Suppressor macrophage treated with lipopolysaccharide for 1 hour (primary cell): ENCODE results near the gene ARHGAP5.

Experiments
- DNase-seq, 3 donors: peaks; one replicate each; pipeline ENCODE4 v3.0.0-alpha.2; 2020 to 2022

Gene ARHGAP5, protein sequence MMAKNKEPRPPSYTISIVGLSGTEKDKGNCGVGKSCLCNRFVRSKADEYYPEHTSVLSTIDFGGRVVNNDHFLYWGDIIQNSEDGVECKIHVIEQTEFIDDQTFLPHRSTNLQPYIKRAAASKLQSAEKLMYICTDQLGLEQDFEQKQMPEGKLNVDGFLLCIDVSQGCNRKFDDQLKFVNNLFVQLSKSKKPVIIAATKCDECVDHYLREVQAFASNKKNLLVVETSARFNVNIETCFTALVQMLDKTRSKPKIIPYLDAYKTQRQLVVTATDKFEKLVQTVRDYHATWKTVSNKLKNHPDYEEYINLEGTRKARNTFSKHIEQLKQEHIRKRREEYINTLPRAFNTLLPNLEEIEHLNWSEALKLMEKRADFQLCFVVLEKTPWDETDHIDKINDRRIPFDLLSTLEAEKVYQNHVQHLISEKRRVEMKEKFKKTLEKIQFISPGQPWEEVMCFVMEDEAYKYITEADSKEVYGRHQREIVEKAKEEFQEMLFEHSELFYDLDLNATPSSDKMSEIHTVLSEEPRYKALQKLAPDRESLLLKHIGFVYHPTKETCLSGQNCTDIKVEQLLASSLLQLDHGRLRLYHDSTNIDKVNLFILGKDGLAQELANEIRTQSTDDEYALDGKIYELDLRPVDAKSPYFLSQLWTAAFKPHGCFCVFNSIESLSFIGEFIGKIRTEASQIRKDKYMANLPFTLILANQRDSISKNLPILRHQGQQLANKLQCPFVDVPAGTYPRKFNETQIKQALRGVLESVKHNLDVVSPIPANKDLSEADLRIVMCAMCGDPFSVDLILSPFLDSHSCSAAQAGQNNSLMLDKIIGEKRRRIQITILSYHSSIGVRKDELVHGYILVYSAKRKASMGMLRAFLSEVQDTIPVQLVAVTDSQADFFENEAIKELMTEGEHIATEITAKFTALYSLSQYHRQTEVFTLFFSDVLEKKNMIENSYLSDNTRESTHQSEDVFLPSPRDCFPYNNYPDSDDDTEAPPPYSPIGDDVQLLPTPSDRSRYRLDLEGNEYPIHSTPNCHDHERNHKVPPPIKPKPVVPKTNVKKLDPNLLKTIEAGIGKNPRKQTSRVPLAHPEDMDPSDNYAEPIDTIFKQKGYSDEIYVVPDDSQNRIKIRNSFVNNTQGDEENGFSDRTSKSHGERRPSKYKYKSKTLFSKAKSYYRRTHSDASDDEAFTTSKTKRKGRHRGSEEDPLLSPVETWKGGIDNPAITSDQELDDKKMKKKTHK (N-terminal part only)

DNA sequence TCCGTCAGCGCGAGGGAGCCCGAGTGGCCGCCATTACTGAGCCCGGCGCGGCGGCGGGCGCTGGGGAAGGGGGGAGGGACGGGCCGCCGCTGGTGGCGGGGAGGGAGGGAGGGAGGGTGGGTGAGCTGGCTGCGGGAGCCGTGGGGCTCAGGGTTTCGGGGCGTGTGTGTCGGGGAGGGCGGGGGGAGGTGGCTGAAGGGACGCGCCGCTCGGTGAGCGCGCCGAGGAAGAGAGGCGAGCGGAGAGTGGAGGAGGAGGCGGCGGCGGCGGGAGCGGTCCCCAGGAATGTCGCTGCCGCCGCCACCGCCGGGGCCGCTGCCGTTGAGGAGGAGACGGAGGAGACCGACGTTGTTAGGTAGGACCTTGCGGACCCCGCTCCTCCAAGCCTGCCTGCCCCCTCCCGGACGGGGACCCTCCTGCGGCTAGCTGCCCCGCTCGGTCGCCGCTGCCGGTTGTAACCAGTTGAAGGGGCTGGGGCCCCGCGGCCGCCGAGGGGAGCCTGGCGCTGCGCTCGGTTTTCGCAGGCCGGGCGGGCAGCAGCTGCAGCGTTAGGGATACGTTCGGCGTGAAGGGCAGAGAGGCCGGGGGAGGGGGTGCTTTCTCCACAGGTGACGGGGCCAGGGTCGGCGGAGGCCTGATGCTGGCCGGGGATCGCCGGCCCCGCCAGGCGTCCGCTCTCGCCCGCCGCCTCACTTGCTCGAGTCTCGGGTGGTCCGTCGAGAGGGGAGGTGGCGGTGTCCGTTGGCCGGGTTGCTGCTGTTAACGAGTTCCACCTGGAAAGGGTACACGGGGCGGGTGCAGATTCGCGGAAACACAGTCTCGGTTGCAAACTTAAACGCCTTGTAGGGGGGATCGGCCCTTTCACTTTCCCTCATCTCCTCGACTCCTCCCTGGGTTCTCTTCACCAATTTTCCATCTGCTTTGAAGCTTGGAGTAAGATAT, at the start of gene ARHGAP5:
ARHGAP5 (plus strand) TSS at position 224 of the 942 bp plus-strand sequence. CDS start 13,366 bp downstream, outside the sequence.
- DNase-seq, result peak in 1 of 3 donors; percentile 39

- no peak for DNase-seq
These were observed 48.5 kb upstream of the ARHGAP5 start for GRCh38 chr14:32028599-32028998.

DNA sequence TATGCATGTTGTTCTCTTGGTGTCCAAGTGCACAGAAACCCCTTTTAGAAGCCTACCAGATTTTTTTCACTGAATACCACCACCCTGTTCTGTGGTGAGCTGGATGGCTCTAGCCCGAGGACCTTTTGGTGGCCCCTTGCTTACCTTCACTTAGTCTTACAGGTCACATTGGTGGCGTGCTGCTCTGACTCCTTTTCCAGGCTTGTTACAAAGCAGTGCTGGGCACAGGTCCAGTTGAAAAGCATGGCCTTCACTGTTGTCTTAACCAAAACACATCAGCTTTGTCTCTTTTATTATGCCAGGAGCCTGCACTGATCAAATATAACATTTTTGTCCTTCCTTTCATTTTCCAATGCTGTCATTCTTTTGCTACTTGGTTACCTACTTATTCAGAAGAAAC, 43.6 kb upstream of the ARHGAP5 start:
- no peak for DNase-seq

DNA sequence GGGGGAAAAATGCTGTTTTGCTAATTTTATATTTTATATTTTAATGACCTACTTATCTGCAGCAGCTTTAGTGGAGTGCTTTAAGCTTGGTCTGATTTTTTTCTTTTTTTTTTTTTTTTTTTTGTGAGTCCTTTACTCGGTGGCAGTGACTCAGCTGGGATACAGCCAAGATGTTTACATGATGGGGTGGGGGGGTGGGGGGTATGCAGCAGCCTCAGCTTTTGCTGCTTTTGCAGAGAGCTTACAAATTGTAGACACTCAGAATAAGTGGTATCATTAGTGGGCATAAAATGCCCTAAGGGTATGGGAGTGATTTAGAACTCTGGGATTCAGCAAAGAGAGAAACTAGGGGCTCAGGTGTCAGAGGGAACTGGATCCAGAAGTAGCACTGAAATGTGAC, 38.2 kb upstream of the ARHGAP5 start:
- DNase-seq, result no peak

DNA sequence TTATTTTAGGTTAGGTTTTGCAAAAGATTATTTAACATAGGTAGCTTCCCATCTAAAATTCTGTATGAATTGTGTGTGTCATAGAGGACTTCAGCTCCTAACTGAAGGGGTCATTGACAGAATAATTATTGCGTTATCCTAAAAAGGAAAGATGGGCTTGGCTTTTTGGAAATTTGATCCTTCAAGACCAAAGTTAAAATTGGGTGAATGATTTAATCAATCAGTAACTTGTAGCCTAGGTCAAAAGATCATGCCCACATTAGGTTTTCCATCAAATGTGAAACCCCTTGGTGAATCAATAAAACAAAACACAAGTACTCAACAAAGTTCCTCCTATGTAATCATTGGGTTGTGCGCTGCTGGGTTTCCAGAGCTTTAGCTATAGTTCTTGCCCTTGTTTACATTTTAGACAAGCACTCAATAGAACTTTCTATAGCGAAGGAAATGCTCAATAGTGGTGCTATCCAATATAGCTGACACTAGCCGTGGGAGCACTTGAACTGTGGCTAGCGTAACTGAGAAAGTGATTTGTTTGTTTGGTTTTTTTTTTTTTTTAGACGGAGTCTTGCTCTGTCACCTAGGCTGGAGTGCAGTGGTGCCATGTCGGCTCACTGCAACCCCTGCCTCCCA, 37.6 kb upstream of the ARHGAP5 start:
- DNase-seq, result no peak

DNA sequence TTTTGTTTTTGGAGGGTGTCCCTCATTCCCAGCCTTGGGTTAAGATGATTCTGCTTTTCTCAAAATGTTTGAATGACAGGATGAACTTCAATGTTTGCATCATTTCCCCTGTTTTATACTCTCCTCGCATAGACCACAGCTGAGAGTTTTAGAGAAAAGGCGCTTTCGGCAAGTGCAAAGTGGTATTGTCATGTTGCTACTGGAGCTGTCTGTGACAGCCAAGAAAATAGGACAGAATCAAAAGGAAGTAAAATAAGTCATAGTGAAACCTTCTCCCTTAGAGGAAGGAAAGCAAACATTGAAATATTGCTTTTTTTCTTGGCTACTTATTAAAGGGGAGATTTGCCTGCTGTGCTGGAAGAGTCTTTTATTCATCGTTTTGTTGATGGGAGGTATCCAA, 33.5 kb upstream of the ARHGAP5 start:
- peak in 2 of 3 donors; percentile 29 to 35 for DNase-seq

DNA sequence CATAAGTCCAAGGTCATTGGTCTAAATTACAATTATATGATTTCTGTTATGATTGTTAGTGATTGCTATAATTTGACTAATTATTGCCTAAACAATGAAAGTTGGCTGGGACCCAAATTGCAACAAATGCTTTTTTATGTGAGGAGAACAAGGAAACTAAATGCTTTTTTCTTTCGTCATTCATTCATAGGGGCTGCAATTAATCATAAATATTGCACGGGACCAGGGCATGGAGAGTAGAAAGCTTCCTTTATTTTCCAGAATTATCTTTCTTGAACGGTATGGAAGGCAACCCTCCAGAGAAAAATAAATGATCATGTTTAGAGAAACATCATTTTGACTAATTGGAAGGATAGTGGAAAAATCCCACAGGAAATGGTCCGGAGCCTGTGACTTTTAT, 32.6 kb upstream of the ARHGAP5 start:
- no peak for DNase-seq

DNA sequence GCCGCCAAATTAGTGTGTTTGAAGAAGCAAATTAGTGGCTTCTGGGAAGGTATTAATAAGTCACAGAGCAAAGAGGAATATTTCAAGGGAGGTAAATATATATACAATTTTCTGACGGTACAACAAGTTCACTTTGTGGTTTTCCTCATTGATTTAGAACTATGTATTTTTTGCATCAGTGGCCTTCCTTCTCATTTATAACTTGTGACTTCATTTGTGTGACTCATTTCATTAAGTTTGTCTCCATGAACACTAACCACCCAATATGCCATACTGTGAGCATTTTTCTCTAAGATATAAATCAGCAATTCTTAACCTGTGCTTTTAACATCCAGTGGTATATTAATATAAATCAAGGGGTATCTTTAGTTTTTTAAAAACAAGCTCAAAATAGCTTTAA, 29.3 kb upstream of the ARHGAP5 start:
- peak in 2 of 3 donors; percentile 30 to 47 for DNase-seq

GRCh38 chr14:32049361-32050088, 27.6 kb upstream of the ARHGAP5 start:
- DNase-seq, result peak; percentile 15 to 71 (median 68)

- no peak for DNase-seq
These were observed 26.2 kb upstream of the ARHGAP5 start for GRCh38 chr14:32050878-32051277.

- no peak for DNase-seq
These were observed 22.6 kb upstream of the ARHGAP5 start for GRCh38 chr14:32054536-32054935.

- DNase-seq, result no peak
These were observed 21.9 kb upstream of the ARHGAP5 start for GRCh38 chr14:32055175-32055574.

GRCh38 chr14:32059702-32060101, 17.4 kb upstream of the ARHGAP5 start:
- DNase-seq, result no peak

- DNase-seq, result no peak
These were observed 12.2 kb upstream of the ARHGAP5 start for GRCh38 chr14:32064931-32065330.

GRCh38 chr14:32068708-32069107, 8.4 kb upstream of the ARHGAP5 start:
- DNase-seq, result no peak

DNA sequence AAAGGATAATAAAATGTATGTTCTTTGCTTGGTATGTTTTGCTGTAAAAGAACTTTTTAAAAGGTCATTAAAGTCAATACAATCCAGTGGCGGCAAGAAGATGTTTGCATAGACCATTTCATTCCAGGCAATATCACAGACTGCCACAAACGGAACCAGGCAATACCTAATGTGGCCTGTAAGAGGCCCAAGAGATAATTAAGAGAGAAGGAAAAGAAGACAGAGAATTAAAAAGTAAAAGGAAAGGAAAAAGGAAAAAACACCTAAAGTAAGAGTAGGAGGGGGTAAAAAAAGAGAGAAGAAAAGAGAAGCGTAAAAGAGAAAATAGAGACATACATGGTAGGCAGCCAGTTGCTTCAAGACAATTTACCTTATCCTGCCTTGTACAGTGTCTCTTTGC, 6.8 kb upstream of the ARHGAP5 start:
- no peak for DNase-seq

DNA sequence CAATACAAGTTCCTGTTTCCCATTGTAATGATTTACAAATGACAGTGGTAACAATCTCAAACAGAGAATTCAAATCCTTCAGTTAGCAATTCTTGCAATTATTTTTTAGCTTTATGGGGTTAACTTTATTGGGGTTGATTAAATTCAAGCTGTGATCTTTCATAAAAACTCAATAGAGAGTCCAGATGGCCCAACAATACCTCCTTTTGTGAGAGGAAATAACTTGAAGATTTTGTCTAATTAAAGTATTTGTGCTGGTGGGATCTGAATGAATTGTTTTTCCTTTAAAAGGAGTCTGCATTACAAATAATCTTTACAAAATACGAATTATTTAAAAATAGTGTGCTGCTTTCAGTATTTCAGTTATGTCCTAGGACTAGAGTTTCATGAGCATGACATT, 4.4 kb upstream of the ARHGAP5 start:
- no peak for DNase-seq

GRCh38 chr14:32073537-32074189, 3.4 kb upstream of the ARHGAP5 start:
- DNase-seq, result peak; percentile 85 to 94 (median 92)

DNA sequence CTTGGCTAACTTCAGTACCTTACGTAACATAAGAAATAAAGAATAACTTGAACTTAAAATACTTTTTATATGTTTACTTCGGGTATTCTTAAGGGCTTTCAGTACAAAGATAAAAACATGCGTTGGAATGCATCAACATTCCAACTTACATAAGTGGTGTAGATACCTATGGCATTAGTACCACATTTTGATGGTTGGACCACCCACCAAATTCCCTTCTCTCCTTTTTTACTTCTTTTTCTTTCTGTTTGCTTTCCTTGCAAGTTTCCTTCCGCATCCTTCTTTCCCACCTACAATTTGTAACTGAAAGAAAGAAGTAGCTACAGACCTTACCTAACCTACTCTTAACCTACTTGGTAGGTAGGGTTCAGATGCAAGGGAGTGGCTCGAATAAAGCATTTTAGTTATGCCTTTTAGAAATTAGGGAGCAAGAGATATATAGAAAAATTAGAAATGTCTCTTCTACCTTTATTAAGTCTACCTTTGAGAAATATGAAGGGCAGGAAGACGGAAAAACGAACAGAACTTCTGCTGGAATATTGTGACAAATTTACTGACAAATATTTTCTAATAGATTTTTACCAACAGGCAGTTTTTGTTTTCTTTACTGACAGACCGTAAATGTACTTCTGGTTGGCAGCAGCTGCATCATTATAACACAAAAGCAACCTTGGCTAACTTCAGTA, 2.1 kb upstream of the ARHGAP5 start:
- no peak for DNase-seq
